CD14-positive monocyte (primary cell): ENCODE data around the gene ANKRD23. TPM values are rescaled to one million over a fixed set of nuclear protein-coding genes. Genes with fewer than 3 reads are reported as not detected.
"Not testable (repeated sequence)": the region's sequence is repeated elsewhere in the genome, so short reads cannot be mapped to it uniquely, and the experiment has no call there.

ENCODE experiments used
- DNase-seq, 3 donors: peaks; one replicate each; pipeline ENCODE4 v3.0.0-alpha.2; 2011 to 2022
- H2AFZ ChIP-seq: 2 replicates; pipeline ENCODE4 v1.6.0; 2012; ENCODE audit warnings: mild to moderate bottlenecking, low read depth, low read length, inconsistent platforms; ENCODE audit not compliant: insufficient read depth, poor library complexity, severe bottlenecking
- H3K27ac ChIP-seq, 2 donors: 1 replicate in 1 of 2; 2 replicates in 1 of 2; pipeline ENCODE4 v1.5.1; 2012 to 2013; ENCODE audit warnings: low read length in 2 of 2, control low read depth in 1 of 2, inconsistent platforms in 1 of 2, low read depth in 1 of 2, mild to moderate bottlenecking in 1 of 2
- H3K27me3 ChIP-seq, 2 donors: one replicate each; pipeline versions ENCODE4 v1.6.0 to v1.6.1; 2011 to 2013; ENCODE audit warnings: low read length in 2 of 2; ENCODE audit not compliant: control insufficient read depth in 2 of 2, insufficient read depth in 2 of 2
- H3K36me3 ChIP-seq, 2 donors: replicated peaks in 1 of 2; 1 replicate in 1 of 2; 2 replicates in 1 of 2; pipeline versions ENCODE4 v1.5.1 to v1.6.1; 2012 to 2013; ENCODE audit warnings: low read length in 2 of 2, control low read depth in 1 of 2, inconsistent platforms in 1 of 2, mild to moderate bottlenecking in 1 of 2; ENCODE audit not compliant: insufficient read depth in 2 of 2, control insufficient read depth in 1 of 2
- H3K4me1 ChIP-seq, 2 donors: 1 replicate in 1 of 2; 2 replicates in 1 of 2; pipeline versions ENCODE4 v1.5.1 to v1.6.1; 2012 to 2013; ENCODE audit warnings: low read length in 2 of 2, control low read depth in 1 of 2, inconsistent platforms in 1 of 2, mild to moderate bottlenecking in 1 of 2, moderate library complexity in 1 of 2; ENCODE audit not compliant: insufficient read depth in 2 of 2, control insufficient read depth in 1 of 2
- H3K4me2 ChIP-seq: replicated peaks from 2 replicates; pipeline ENCODE3; 2012; ENCODE audit warnings: low read length, moderate library complexity, mild to moderate bottlenecking; ENCODE audit not compliant: poor library complexity, severe bottlenecking; ENCODE audit errors: extremely low read depth
- H3K4me3 ChIP-seq, 3 experiments: fragments of 200-600 bp in 1 of 3; sonication (generic) in 1 of 3; replicated peaks in 1 of 3; 1 replicate in 2 of 3; 2 replicates in 1 of 3; pipeline ENCODE4 v1.5.1; 2011 to 2013; ENCODE audit warnings: low read length in 3 of 3, mild to moderate bottlenecking in 3 of 3, control low read depth in 2 of 3, low read depth in 2 of 3, inconsistent platforms in 1 of 3, moderate library complexity in 1 of 3
- H3K79me2 ChIP-seq: 2 replicates; pipeline ENCODE4 v1.6.0; 2012; ENCODE audit warnings: mild to moderate bottlenecking, control low read depth, inconsistent platforms, low read length, moderate library complexity; ENCODE audit not compliant: insufficient read depth
- H3K9ac ChIP-seq: 2 replicates; pipeline ENCODE4 v1.6.0; 2017; ENCODE audit warnings: low read length, mild to moderate bottlenecking; ENCODE audit not compliant: insufficient read depth, poor library complexity, severe bottlenecking
- H3K9me3 ChIP-seq, 2 donors: replicated peaks in 1 of 2; 1 replicate in 1 of 2; 2 replicates in 1 of 2; pipeline versions ENCODE4 v1.5.1 to v1.6.1; 2012 to 2013; ENCODE audit warnings: low read length in 2 of 2, control low read depth in 1 of 2; ENCODE audit not compliant: control insufficient read depth in 1 of 2, insufficient read depth in 1 of 2
- H4K20me1 ChIP-seq: 2 replicates; pipeline ENCODE4 v1.6.0; 2012; ENCODE audit warnings: mild to moderate bottlenecking, low read length, control low read depth, moderate library complexity; ENCODE audit not compliant: insufficient read depth
- H3K27ac Mint-ChIP-seq, 7 donors: one replicate each; pipeline ENCODE4 v1.8.0; 2020; ENCODE audit warnings: mild to moderate bottlenecking in 7 of 7, mixed read lengths in 7 of 7, moderate library complexity in 6 of 7, inconsistent platforms in 2 of 7
- H3K27me3 Mint-ChIP-seq, 3 donors: one replicate each; pipeline ENCODE4 v1.8.0; 2021 to 2022; ENCODE audit warnings: low read depth in 3 of 3, mild to moderate bottlenecking in 3 of 3, mixed read lengths in 3 of 3, moderate library complexity in 3 of 3, inconsistent platforms in 1 of 3
- H3K36me3 Mint-ChIP-seq, 2 donors: one replicate each; pipeline ENCODE4 v1.8.0; 2020; ENCODE audit warnings: mixed read lengths in 2 of 2, inconsistent platforms in 1 of 2, mild to moderate bottlenecking in 1 of 2
- H3K4me1 Mint-ChIP-seq: one replicate; pipeline ENCODE4 v1.8.0; 2020; ENCODE audit warnings: mild to moderate bottlenecking, mixed read lengths
- H3K4me3 Mint-ChIP-seq, 2 donors: one replicate each; pipeline ENCODE4 v1.8.0; 2020; ENCODE audit warnings: mild to moderate bottlenecking in 2 of 2, mixed read lengths in 2 of 2, moderate library complexity in 1 of 2
- H3K9me3 Mint-ChIP-seq, 7 donors: one replicate each; pipeline ENCODE4 v1.8.0; 2020 to 2022; ENCODE audit warnings: mixed read lengths in 7 of 7, mild to moderate bottlenecking in 6 of 7, moderate library complexity in 6 of 7, inconsistent platforms in 2 of 7
- whole genome bisulfite sequencing: methylation state at CpG from one replicate; pipeline ENCODE4 v1.1.5; 2013; ENCODE audit warnings: missing lambda C conversion rate; ENCODE audit not compliant: insufficient coverage; 5-methylcytosine and 5-hydroxymethylcytosine counted together
- intact Hi-C, 2 donors: fragments of 100-400 bp; cut with micrococcal nuclease; formaldehyde crosslinking; loops; one replicate each; pipeline versions ENCODE4 v1.15.0 to v1.15.1; 2023
- polyA plus RNA-seq, 3 donors: library from polyadenylated mRNA; depleted of rRNA in 1 of 3; unstranded in 2 of 3; stranded (reverse) in 1 of 3; fragments of 300-500 nt in 2 of 3; fragments of >200 nt in 1 of 3; fragmentation: Illumina TruSeq in 2 of 3; gene quantifications; 1 replicate in 2 of 3; 2 replicates in 1 of 3; pipeline ENCODE4 v1.2.3, GENCODE V29; 2012 to 2021
- TF ChIP-seq, protein P1 (sequence below): fragments of 200-600 bp; IDR thresholded peaks from one replicate; pipeline ENCODE4 v1.8.0; 2022; ENCODE audit warnings: antibody characterized with exemption, mild to moderate bottlenecking

ANKRD23 gene
- polyA plus RNA-seq, 3 donors, result 1.4 TPM; not detected in 2

DNA sequence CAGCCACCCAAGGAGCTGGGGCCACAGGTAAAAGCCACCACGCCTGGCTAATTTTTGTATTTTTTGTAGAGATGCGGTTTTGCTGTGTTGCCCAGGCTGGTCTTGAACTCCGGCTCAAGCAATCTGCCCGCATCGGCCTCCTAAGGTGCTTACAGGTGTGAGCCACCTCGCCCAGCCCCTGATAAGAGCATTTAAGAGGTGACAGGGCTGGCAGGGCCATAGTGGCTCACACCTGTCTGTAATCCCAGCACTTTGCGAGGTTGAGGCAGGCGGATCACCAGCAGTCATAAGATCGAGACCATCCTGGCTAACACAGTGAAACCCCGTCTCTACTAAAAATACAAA, 36.7 kb downstream of the ANKRD23 start:
- H3K4me3 ChIP-seq, result no peak overlapping the region
- Mint-ChIP-seq H3K27ac (no peak overlapping the region), H3K4me3 (no peak overlapping the region), H3K9me3 (no peaks in the 10 kb centered on the region), H3K36me3 (peaks cover 16 to 42% of the 10 kb centered on the region in 2 donors), H3K27me3 (peaks cover 0 to 2% (median 0%) of the 10 kb centered on the region in 3 donors), H3K4me1 (no peaks in the 10 kb centered on the region)
- no peaks in the 10 kb centered on the region for H3K27me3 ChIP-seq
- no peaks in the 10 kb centered on the region for H3K4me1 ChIP-seq
- H3K79me2 ChIP-seq, result no peaks in the 10 kb centered on the region
- no peaks in the 10 kb centered on the region for H3K9me3 ChIP-seq
- H3K4me2 ChIP-seq, result no peak overlapping the region
- no peak for DNase-seq
- 97% methylated on average over 9 of the region's 10 CpGs for WGBS
- intact Hi-C loops, result no loop called here
- TF ChIP-seq, protein P1, sequence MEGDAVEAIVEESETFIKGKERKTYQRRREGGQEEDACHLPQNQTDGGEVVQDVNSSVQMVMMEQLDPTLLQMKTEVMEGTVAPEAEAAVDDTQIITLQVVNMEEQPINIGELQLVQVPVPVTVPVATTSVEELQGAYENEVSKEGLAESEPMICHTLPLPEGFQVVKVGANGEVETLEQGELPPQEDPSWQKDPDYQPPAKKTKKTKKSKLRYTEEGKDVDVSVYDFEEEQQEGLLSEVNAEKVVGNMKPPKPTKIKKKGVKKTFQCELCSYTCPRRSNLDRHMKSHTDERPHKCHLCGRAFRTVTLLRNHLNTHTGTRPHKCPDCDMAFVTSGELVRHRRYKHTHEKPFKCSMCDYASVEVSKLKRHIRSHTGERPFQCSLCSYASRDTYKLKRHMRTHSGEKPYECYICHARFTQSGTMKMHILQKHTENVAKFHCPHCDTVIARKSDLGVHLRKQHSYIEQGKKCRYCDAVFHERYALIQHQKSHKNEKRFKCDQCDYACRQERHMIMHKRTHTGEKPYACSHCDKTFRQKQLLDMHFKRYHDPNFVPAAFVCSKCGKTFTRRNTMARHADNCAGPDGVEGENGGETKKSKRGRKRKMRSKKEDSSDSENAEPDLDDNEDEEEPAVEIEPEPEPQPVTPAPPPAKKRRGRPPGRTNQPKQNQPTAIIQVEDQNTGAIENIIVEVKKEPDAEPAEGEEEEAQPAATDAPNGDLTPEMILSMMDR, result no peak
- no peak overlapping the region for H3K27ac ChIP-seq
- H4K20me1 ChIP-seq, result no peaks in the 10 kb centered on the region
- H3K36me3 ChIP-seq, result peaks cover 15 to 26% of the 10 kb centered on the region in 2 donors
- no peak overlapping the region for H2AFZ ChIP-seq
- no peak overlapping the region for H3K9ac ChIP-seq

DNA sequence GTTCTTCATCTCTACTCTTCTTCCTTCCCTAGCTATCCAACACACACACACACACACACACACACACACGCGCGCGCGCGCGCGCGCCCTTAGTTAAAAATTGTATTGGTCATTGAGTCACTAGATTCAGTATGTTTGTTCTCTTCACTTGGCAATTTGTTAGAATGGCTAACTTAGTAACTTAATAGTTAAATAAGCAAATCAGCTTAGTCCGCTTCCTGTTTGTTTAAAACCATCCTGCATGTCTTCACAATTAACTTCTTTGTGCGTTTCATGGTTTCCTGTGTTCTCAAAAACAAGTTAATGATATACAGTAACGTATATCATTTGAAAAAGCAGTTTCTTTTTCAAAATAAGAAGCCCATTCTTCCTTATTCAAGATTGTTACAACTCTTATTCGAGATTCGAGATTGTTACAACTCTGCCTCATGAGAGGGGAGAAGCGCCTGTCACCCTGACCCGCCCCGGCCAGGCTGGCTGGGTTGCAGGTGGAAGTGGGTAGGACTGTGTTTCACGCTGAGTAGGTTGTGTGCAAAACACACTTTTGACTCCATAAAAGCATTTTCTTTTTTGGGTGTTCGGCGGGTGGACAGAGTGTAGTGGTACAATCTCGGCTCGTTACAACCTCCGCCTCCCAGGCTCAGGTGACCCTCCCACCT, 37.2 kb downstream of the ANKRD23 start:
- H3K4me3 Mint-ChIP-seq, result no peak overlapping the region
- Histone ChIP-seq H3K27ac (no peak overlapping the region), H3K27me3 (no peaks in the 10 kb centered on the region), H3K79me2 (no peaks in the 10 kb centered on the region), H2AFZ (no peak overlapping the region), H3K4me2 (no peak overlapping the region), H3K4me3 (no peak overlapping the region), H3K9me3 (no peaks in the 10 kb centered on the region), H3K4me1 (no peaks in the 10 kb centered on the region), H3K9ac (no peak overlapping the region), H4K20me1 (no peaks in the 10 kb centered on the region), H3K36me3 (peaks cover 15 to 31% of the 10 kb centered on the region in 2 donors)
- intact Hi-C loops, result no loop called here
- peaks cover 0 to 2% (median 0%) of the 10 kb centered on the region in 3 donors for H3K27me3 Mint-ChIP-seq
- peaks cover 16 to 42% of the 10 kb centered on the region in 2 donors for H3K36me3 Mint-ChIP-seq
- H3K4me1 Mint-ChIP-seq, result no peaks in the 10 kb centered on the region
- TF ChIP-seq, protein P1, result no peak
- no CpG with 5 or more reads among the region's 23 CpGs for WGBS
- H3K9me3 Mint-ChIP-seq, result no peaks in the 10 kb centered on the region
- peak overlapping the region in 1 of 7 donors; percentile 42 for H3K27ac Mint-ChIP-seq
- no peak for DNase-seq

DNA sequence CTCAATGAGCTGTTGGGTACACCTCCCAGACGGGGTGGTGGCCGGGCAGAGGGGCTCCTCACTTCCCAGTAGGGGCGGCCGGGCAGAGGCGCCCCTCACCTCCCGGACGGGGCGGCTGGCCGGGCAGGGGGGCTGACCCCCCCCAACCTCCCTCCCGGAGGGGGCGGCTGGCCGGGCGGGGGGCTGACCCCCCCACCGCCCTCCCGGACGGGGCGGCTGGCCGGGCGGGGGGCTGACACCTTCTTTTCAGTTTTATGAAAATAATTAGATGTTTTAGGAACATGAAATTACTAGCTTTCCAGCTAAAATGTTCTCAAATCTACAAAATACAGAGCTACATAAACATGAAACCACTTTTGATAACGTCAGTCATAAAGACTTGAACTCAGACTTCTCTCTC, 37.9 kb downstream of the ANKRD23 start:
- H4K20me1 ChIP-seq, H3K27ac ChIP-seq, intact Hi-C loops, H3K9ac ChIP-seq, H3K9me3 Mint-ChIP-seq, H3K4me3 ChIP-seq, DNase-seq, H3K27me3 Mint-ChIP-seq, H3K4me2 ChIP-seq, H3K4me1 Mint-ChIP-seq, H3K4me3 Mint-ChIP-seq, H2AFZ ChIP-seq, H3K4me1 ChIP-seq, H3K9me3 ChIP-seq, H3K27me3 ChIP-seq, H3K79me2 ChIP-seq: not testable (repeated sequence)
- WGBS, result no CpG with 5 or more reads among the region's 20 CpGs
- H3K36me3 ChIP-seq, result peaks cover 15 to 35% of the 10 kb centered on the region in 2 donors
- Mint-ChIP-seq H3K27ac (peak overlapping the region in 1 of 7 donors; percentile 42), H3K36me3 (peaks cover 16 to 39% of the 10 kb centered on the region in 2 donors)
